ENCODE results near the gene CYP8B1. TPM values are rescaled to one million over a fixed set of nuclear protein-coding genes. Genes with fewer than 3 reads are reported as not detected.

The CYP8B1 gene
- total and polyA plus RNA-seq, 2 donors = 0.02 TPM; not detected in 1

DNA sequence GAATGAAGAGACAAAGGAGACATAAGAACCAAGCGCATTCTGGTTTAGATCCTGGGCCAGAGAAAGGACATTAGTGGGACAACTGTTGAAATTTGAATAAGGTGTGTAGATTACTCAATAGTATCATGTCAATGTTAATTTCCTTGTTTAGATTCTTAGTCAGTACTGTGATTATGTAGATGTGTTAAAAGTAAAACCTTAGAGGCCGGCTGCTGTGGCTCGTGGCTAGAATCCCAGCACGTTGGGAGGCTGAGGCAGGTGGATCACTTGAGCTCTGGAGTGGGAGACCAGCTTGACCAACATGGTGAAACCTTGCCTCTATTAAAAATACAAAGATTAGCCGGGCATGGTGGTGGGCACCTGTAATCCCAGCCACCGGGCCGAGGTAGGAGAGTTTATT is 26.7 kb downstream of the CYP8B1 start:
- 97% methylated on average over 7 of the region's 7 CpGs for WGBS
- Histone ChIP-seq H3K27ac (ENCODE audit: low read depth in 1 of 2, low read length in 1 of 2) (no peak overlapping the region), H3K9me3 (ENCODE audit: control insufficient read depth in 2 of 2, insufficient read depth in 1 of 2, low read length in 1 of 2) (no peaks in the 10 kb centered on the region), H3K4me3 (ENCODE audit: low read length in 2 of 2) (no peak overlapping the region), H3K36me3 (ENCODE audit: control insufficient read depth in 2 of 2, insufficient read depth in 2 of 2, low read length in 1 of 2) (no peaks in the 10 kb centered on the region), H3K27me3 (ENCODE audit: control insufficient read depth in 2 of 2, insufficient read depth in 1 of 2, low read length in 1 of 2) (no peaks in the 10 kb centered on the region), H3K4me1 (ENCODE audit: control insufficient read depth in 2 of 2, insufficient read depth in 2 of 2, low read length in 2 of 2) (peaks cover 0 to 4% of the 10 kb centered on the region in 2 donors)
- no peak for DNase-seq (ENCODE audit: low read depth in 6 of 9, low spot score in 9 of 9)

DNA sequence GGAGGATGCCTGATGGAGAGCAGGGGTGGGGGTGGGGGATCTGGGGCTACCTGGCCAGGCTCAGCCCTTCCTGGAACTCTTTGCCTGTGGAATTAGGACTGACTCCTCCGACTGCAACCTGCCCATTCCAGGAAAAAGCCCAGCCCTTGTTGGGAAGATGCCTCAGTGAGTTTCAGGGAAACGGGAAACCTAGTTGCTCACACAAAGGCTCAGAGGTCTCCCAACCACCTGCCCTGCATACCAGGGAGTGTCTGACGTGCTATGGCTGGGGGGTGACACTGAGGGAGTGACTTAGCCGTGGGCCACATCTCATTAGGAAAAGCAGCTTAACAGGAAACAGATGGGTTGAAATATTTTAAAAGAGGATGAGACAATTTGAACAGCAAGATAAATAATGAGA is 27.9 kb downstream of the CYP8B1 start:
- WGBS = 56% methylated on average over 4 of the region's 4 CpGs
- no peak for DNase-seq (ENCODE audit: low read depth in 6 of 9, low spot score in 9 of 9)
- no peaks in the 10 kb centered on the region for H3K27me3 ChIP-seq (ENCODE audit: control insufficient read depth in 2 of 2, insufficient read depth in 1 of 2, low read length in 1 of 2)
- no peak overlapping the region for H3K27ac ChIP-seq (ENCODE audit: low read depth in 1 of 2, low read length in 1 of 2)
- no peaks in the 10 kb centered on the region for H3K36me3 ChIP-seq (ENCODE audit: control insufficient read depth in 2 of 2, insufficient read depth in 2 of 2, low read length in 1 of 2)
- H3K9me3 ChIP-seq (ENCODE audit: control insufficient read depth in 2 of 2, insufficient read depth in 1 of 2, low read length in 1 of 2) = no peaks in the 10 kb centered on the region
- H3K4me1 ChIP-seq (ENCODE audit: control insufficient read depth in 2 of 2, insufficient read depth in 2 of 2, low read length in 2 of 2) = peaks cover 0 to 4% of the 10 kb centered on the region in 2 donors
- no peak overlapping the region for H3K4me3 ChIP-seq (ENCODE audit: low read length in 2 of 2)

DNA sequence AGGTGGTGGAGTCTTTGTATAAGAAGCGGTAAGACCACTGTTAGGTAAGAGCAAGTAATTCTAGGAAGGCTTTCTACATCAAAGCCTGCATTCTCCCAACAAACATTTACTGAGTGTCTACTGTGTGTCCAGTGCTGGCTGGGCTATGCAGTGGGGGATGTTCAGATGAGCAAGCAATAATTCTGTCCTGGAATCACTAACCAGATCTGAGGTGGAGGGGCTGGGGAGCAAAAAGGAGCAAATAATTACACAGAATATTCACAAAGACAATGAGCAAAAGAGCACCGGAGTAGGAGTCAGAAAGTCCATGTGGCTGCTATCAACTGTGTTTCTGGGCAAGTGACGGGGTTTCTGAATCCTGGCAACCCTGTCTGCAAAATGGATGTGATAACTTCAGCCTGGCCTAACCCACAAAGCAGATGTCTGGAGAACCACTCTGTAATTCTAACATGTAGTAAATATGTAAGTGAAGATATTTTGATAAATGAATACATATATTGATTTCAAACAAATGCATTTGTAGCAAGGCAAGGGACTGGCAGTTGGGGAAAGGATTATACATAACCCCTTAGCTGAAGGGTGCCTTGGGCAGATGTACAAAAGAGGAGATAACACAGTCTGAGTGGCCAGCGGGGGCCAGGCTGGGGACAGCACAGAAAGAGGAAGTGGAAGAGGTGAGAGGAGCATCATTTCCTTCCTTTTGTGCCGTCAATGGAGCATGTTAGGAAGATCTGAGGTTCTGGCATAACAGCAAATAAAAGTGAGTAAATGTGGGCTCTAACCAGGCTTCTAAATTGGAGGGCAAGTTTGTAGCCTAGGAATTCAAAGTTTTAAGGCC is 28.8 kb downstream of the CYP8B1 start:
- H3K4me1 ChIP-seq (ENCODE audit: control insufficient read depth in 2 of 2, insufficient read depth in 2 of 2, low read length in 2 of 2) = peaks cover 0 to 4% of the 10 kb centered on the region in 2 donors
- H3K27me3 ChIP-seq (ENCODE audit: control insufficient read depth in 2 of 2, insufficient read depth in 1 of 2, low read length in 1 of 2) = no peaks in the 10 kb centered on the region
- 43% methylated on average over 5 of the region's 5 CpGs for WGBS
- H3K9me3 ChIP-seq (ENCODE audit: control insufficient read depth in 2 of 2, insufficient read depth in 1 of 2, low read length in 1 of 2) = no peaks in the 10 kb centered on the region
- no peak overlapping the region for H3K4me3 ChIP-seq (ENCODE audit: low read length in 2 of 2)
- no peak overlapping the region for H3K27ac ChIP-seq (ENCODE audit: low read depth in 1 of 2, low read length in 1 of 2)
- peak in 1 of 9 donors; percentile 15 for DNase-seq (ENCODE audit: low read depth in 6 of 9, low spot score in 9 of 9)
- H3K36me3 ChIP-seq (ENCODE audit: control insufficient read depth in 2 of 2, insufficient read depth in 2 of 2, low read length in 1 of 2) = no peaks in the 10 kb centered on the region

DNA sequence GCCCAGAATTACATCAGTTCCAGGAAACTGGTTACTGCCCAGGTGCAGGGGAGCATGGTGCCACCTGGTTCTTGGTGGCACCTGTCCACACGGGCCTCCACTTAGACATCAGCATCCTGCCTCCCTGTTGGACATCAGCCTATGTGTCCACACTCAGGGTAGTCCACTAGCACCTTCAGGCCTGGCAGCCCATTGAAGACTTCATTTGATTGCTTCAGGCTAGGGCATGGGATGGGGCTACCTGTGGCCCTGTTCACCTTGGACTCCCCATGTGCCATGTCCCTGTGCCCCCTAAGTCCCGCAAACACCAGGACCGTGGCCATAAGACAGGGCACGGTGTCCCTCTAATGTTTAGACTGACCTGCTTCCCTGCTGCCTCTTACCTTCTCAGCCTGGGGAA is 30.9 kb downstream of the CYP8B1 start:
- no peak for DNase-seq (ENCODE audit: low read depth in 6 of 9, low spot score in 9 of 9)
- H3K27ac ChIP-seq (ENCODE audit: low read depth in 1 of 2, low read length in 1 of 2) = no peak overlapping the region
- no peaks in the 10 kb centered on the region for H3K9me3 ChIP-seq (ENCODE audit: control insufficient read depth in 2 of 2, insufficient read depth in 1 of 2, low read length in 1 of 2)
- H3K27me3 ChIP-seq (ENCODE audit: control insufficient read depth in 2 of 2, insufficient read depth in 1 of 2, low read length in 1 of 2) = no peaks in the 10 kb centered on the region
- H3K4me3 ChIP-seq (ENCODE audit: low read length in 2 of 2) = no peak overlapping the region
- WGBS = 82% methylated on average over 4 of the region's 4 CpGs
- no peaks in the 10 kb centered on the region for H3K36me3 ChIP-seq (ENCODE audit: control insufficient read depth in 2 of 2, insufficient read depth in 2 of 2, low read length in 1 of 2)
- H3K4me1 ChIP-seq (ENCODE audit: control insufficient read depth in 2 of 2, insufficient read depth in 2 of 2, low read length in 2 of 2) = peaks cover 0 to 4% of the 10 kb centered on the region in 2 donors

DNA sequence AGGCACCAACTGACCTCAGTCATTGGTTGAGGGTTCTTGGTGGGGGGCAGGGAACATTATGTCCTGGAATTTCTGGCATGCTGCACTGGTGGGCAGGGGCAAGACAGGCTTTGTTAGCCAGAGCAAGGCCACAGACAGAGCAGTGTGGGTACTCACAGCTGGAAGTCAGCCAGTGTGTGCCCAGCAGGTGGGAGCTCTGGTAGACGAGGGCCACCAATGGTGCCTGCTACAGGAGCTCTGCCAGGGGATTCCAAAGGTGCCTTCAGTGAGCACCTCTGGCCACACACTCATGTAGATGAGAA is 31.3 kb downstream of the CYP8B1 start:
- no peaks in the 10 kb centered on the region for H3K9me3 ChIP-seq (ENCODE audit: control insufficient read depth in 2 of 2, insufficient read depth in 1 of 2, low read length in 1 of 2)
- H3K4me1 ChIP-seq (ENCODE audit: control insufficient read depth in 2 of 2, insufficient read depth in 2 of 2, low read length in 2 of 2) = peaks cover 0 to 4% of the 10 kb centered on the region in 2 donors
- H3K27me3 ChIP-seq (ENCODE audit: control insufficient read depth in 2 of 2, insufficient read depth in 1 of 2, low read length in 1 of 2) = no peaks in the 10 kb centered on the region
- no peak overlapping the region for H3K27ac ChIP-seq (ENCODE audit: low read depth in 1 of 2, low read length in 1 of 2)
- H3K36me3 ChIP-seq (ENCODE audit: control insufficient read depth in 2 of 2, insufficient read depth in 2 of 2, low read length in 1 of 2) = no peaks in the 10 kb centered on the region
- DNase-seq (ENCODE audit: low read depth in 6 of 9, low spot score in 9 of 9) = no peak
- no peak overlapping the region for H3K4me3 ChIP-seq (ENCODE audit: low read length in 2 of 2)
- 84% methylated on average over 1 of the region's 1 CpG for WGBS

DNA sequence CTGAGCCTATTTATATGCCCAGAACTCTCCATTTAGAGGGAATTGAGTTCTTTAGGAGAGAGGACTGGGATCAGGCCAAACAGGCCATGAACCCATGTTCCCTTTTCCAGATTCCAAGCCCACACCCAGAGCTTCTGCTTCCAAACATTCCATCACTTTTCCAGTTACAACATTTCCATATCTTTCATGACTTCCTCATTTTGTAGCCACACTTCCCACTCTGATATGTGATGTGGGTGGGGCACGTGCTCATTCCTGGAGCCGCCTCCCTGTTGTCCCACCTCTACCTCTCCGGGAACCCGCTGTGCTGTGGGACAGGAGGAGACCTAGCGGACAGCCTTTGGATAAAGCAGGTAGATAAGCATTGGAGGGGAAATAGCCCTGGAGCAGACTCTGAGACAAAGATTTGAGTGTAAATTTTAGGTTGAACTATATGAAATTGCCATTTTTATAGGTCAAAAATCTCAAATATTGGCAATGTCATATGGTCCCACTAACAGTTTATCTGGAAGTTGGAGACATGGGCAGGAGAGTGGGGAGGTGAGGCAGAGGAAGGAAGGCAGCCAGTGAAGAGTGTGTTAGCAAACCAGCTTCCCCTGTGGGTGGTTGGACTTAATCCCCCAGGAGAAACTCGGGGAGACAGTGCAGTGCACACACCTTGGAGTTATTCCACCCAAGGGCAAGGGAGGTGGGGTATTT is 31.8 kb downstream of the CYP8B1 start:
- Histone ChIP-seq H3K4me1 (ENCODE audit: control insufficient read depth in 2 of 2, insufficient read depth in 2 of 2, low read length in 2 of 2) (peaks cover 0 to 4% of the 10 kb centered on the region in 2 donors), H3K4me3 (ENCODE audit: low read length in 2 of 2) (no peak overlapping the region), H3K27me3 (ENCODE audit: control insufficient read depth in 2 of 2, insufficient read depth in 1 of 2, low read length in 1 of 2) (no peaks in the 10 kb centered on the region), H3K36me3 (ENCODE audit: control insufficient read depth in 2 of 2, insufficient read depth in 2 of 2, low read length in 1 of 2) (no peaks in the 10 kb centered on the region), H3K27ac (ENCODE audit: low read depth in 1 of 2, low read length in 1 of 2) (no peak overlapping the region), H3K9me3 (ENCODE audit: control insufficient read depth in 2 of 2, insufficient read depth in 1 of 2, low read length in 1 of 2) (no peaks in the 10 kb centered on the region)
- 90% methylated on average over 6 of the region's 6 CpGs for WGBS
- no peak for DNase-seq (ENCODE audit: low read depth in 6 of 9, low spot score in 9 of 9)

DNA sequence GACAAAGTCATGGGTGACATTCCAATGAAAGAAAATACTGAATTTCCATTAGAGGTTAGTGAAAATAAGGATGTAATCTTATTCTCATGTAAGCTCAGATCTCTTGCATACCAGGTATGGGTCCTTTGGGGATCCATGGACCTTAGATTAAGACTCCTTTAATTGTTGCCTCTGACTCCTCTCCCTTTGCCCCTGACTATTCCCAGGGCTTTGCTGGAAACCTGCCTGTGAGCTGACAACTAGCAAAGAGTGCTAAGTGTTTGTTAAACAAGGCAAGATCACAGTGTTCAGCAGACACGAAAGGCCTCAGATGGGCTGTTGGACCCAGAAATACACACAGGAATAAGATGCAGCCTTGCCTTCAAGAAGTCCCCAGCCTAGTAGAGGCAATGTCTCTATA is 34.3 kb downstream of the CYP8B1 start:
- no peak for DNase-seq (ENCODE audit: low read depth in 6 of 9, low spot score in 9 of 9)
- H3K27ac ChIP-seq (ENCODE audit: low read depth in 1 of 2, low read length in 1 of 2) = no peak overlapping the region
- H3K36me3 ChIP-seq (ENCODE audit: control insufficient read depth in 2 of 2, insufficient read depth in 2 of 2, low read length in 1 of 2) = no peaks in the 10 kb centered on the region
- H3K4me1 ChIP-seq (ENCODE audit: control insufficient read depth in 2 of 2, insufficient read depth in 2 of 2, low read length in 2 of 2) = no peaks in the 10 kb centered on the region
- H3K4me3 ChIP-seq (ENCODE audit: low read length in 2 of 2) = no peak overlapping the region
- H3K9me3 ChIP-seq (ENCODE audit: control insufficient read depth in 2 of 2, insufficient read depth in 1 of 2, low read length in 1 of 2) = no peaks in the 10 kb centered on the region
- no peaks in the 10 kb centered on the region for H3K27me3 ChIP-seq (ENCODE audit: control insufficient read depth in 2 of 2, insufficient read depth in 1 of 2, low read length in 1 of 2)
- 98% methylated on average over 1 of the region's 1 CpG for WGBS

DNA sequence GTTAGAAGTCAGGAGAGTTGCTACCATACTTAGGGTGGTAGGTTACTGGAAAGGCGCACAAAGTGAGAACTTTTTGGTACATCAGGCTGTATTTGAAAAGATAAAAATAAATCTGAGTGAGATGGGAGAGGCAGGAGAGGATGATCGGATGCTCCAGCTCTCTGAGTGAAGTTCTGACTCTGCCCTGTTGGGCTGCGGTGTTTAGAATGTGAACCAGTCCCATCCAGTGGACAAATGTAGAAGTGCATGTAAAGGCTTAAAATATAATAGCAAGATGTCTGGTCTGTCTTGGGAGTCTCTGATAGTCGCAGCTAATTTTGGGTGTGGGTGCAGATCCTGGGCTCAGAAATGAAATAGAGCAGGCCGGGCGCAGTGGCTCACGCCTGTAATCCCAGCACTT is 36.1 kb downstream of the CYP8B1 start:
- 61% methylated on average over 7 of the region's 7 CpGs for WGBS
- no peak overlapping the region for H3K27ac ChIP-seq (ENCODE audit: low read depth in 1 of 2, low read length in 1 of 2)
- peak; percentile 7 to 68 (median 30) for DNase-seq (ENCODE audit: low read depth in 6 of 9, low spot score in 9 of 9)
- no peak overlapping the region for H3K4me3 ChIP-seq (ENCODE audit: low read length in 2 of 2)
- H3K9me3 ChIP-seq (ENCODE audit: control insufficient read depth in 2 of 2, insufficient read depth in 1 of 2, low read length in 1 of 2) = no peaks in the 10 kb centered on the region
- no peaks in the 10 kb centered on the region for H3K27me3 ChIP-seq (ENCODE audit: control insufficient read depth in 2 of 2, insufficient read depth in 1 of 2, low read length in 1 of 2)
- H3K4me1 ChIP-seq (ENCODE audit: control insufficient read depth in 2 of 2, insufficient read depth in 2 of 2, low read length in 2 of 2) = no peaks in the 10 kb centered on the region
- H3K36me3 ChIP-seq (ENCODE audit: control insufficient read depth in 2 of 2, insufficient read depth in 2 of 2, low read length in 1 of 2) = no peaks in the 10 kb centered on the region

DNA sequence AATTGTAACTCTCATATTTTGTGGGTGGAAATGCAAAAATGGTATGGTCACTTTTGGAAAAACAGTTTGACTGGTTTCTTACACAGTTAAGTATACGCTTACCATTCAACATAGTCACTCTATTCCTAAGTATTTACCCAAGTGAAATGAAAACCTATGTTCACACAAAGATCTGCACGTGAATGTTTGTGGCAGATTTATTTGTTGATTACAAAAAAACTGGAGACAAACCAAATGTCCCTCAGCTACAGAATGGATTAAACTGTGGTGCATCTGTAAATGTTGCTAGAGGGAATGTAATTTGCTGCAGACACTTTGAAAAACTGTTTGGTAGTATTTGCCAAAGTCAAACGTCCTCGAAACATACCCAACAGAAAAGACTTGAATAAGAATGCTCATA is 37.1 kb downstream of the CYP8B1 start:
- WGBS = 94% methylated on average over 4 of the region's 4 CpGs
- Histone ChIP-seq H3K27ac (ENCODE audit: low read depth in 1 of 2, low read length in 1 of 2) (no peak overlapping the region), H3K36me3 (ENCODE audit: control insufficient read depth in 2 of 2, insufficient read depth in 2 of 2, low read length in 1 of 2) (no peaks in the 10 kb centered on the region), H3K4me1 (ENCODE audit: control insufficient read depth in 2 of 2, insufficient read depth in 2 of 2, low read length in 2 of 2) (no peaks in the 10 kb centered on the region), H3K4me3 (ENCODE audit: low read length in 2 of 2) (no peak overlapping the region), H3K27me3 (ENCODE audit: control insufficient read depth in 2 of 2, insufficient read depth in 1 of 2, low read length in 1 of 2) (no peaks in the 10 kb centered on the region), H3K9me3 (ENCODE audit: control insufficient read depth in 2 of 2, insufficient read depth in 1 of 2, low read length in 1 of 2) (no peaks in the 10 kb centered on the region)
- no peak for DNase-seq (ENCODE audit: low read depth in 6 of 9, low spot score in 9 of 9)
